DMS153 (cell line): ENCODE results near the gene CAMSAP1.

ENCODE experiments used
- DNase-seq: peaks from one replicate; lab custom pipeline; 2025; lab: John Stamatoyannopoulos, UW

Gene CAMSAP1

GRCh38 chr9:135941288-135941995 is 34.1 kb upstream of the CAMSAP1 start:
- no peak for DNase-seq

DNA sequence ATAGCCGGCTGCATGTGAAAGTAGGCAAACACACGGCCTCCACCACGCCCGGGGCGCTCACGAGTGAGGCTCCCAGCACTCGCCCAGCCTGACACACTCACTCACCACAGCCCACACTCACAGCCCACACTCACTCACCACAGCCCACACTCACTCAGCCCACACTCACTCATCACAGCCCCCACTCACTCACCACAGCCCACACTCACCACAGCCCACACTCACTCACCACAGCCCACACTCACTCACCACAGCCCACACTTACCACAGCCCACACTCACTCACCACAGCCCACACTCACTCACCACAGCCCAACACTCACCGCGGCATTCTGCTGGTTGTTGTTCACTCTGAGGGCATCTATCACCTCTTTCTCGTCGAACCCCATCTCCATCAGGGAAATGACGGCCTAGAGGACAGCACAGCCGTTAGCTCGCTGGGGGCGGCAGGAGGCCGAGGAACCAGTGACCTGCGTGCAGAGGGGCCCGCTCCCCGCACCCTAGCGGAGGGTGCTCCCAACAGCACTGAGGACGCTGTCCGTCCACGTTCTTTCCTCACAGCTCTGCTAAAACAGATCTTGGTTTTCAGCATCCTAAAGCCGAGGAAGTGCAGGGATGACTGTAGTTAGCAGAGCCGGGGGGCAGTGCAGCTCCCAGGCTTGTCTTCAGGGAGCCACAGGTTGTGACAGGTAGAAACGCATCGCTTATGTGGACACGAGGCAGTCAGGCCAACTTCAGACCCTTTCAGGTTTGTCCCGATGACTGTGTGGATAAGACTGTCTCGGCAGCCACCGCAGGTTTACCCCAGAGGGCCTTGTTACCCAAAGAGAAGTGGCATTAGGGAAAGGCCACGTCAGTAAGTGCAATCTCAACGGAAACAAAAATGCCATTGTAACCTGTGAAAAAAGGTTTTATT is 32.3 kb upstream of the CAMSAP1 start:
- DNase-seq = no peak

- no peak for DNase-seq
Measured at GRCh38 chr9:135937521-135938489, 30.5 kb upstream of the CAMSAP1 start.

DNA sequence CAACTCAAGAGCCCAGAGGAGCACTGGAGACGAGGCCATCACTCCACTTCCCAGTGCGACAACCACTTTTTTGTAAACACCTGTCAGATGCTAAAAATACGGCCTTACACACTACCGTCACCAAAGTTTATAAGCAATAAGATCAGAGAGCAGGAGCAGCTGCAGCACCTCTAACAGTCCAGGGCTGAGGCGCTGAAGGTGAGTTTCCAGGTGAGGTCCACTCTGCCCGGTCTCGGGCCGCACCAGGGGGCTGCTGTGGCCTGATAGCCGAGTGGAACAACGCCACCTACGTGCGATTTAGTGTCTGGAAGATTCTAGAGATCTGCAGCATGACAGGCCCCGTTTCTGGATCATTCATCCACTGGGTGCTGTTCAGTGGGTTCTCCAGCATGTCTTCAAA is 25.8 kb upstream of the CAMSAP1 start:
- no peak for DNase-seq

DNA sequence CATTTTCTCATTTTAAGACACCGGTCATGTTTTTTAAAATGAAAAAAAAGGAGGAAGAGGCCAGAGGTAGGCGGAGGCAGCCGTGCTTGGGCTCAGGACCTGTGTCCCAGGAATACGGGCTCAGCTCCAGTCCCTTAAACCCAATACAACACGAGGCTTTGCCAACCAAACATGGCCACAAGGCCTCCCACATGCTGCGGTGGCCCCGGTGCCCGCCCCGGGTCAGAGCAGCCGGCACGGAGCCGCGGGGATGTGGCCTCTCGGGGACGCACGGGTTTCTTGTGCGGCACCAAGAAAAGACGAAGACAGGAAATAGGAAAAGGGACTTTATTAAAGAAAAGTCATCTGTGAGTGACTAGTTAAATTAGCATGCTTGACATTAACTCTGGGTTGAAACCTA is 25.3 kb upstream of the CAMSAP1 start:
- DNase-seq = no peak

DNA sequence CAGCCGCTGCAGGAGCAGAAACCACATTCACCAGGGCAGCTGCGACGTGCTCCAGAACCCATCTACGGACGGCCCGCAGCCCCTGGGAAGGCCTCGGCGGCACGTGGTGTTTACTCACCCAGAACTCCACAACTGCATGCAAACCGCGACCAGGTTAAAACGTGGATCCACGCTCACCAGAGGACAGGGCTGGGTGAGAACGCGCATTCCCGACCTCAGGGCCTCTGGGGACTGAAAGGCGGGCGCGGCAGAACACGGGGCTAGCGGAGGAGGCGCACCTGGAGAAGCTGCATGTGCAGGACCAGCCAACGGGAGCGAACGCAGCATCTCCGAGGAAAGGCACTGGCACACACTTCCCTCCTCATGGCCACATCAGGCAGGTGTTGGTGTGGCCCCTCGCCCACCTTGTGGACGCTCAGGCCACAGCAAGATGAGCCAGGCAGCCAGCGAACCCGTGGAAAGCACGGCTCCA is 24.0 kb upstream of the CAMSAP1 start:
- no peak for DNase-seq

- no peak for DNase-seq
Measured at GRCh38 chr9:135930446-135931345, 23.4 kb upstream of the CAMSAP1 start.

- no peak for DNase-seq
Measured at GRCh38 chr9:135929656-135930445, 22.5 kb upstream of the CAMSAP1 start.

DNA sequence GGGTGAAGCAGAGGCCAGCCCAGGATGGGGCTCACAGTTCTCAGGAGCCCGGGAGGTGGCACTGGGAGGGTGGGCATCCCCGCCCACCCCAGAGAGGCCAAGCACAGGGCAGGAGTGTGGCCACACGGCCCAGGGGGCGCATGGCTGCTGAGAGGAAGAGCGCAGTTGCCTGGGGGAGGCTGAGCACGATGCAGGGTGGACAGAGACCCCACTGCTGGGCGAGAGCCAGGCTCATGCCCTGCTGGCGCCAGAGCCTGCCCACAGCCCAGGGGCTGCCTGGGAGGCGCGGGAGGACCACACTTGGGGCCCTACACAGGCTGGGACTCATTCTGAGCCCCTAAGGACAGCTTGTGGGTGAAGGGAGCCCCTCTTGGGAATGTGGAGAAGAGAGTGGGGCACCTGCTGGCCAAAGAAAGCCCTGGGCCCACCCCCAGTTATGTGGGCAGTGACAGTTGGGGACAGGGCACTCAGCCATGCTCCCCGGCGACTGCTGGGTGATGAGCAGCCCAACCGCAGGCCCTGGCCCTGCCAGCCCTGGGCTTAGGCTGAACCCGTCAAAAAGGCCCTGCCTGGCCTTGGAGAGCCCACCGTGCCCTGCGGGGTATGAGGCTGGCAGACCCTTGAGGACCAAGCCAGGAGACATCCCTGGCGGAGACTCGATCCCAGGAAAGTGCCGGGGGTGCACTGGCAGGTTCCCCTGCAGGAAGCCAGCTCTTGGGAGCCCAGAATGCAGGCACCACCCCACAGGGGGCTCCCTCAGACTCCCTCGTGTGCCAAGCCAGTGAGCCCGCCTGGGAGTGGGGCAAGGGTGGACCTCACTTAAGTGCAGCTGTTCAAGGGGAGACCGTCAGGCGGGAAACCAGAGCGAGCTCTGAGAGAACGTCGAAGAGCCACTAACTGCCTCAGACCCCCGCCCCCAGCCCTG is 21.6 kb upstream of the CAMSAP1 start:
- DNase-seq = no peak

GRCh38 chr9:135928074-135928730 is 20.9 kb upstream of the CAMSAP1 start:
- DNase-seq = no peak

- no peak for DNase-seq
Measured at GRCh38 chr9:135927195-135928013, 20.1 kb upstream of the CAMSAP1 start.

GRCh38 chr9:135926402-135927194 is 19.3 kb upstream of the CAMSAP1 start:
- DNase-seq = no peak

GRCh38 chr9:135925496-135926133 is 18.3 kb upstream of the CAMSAP1 start:
- DNase-seq = no peak

- no peak for DNase-seq
Measured at GRCh38 chr9:135924628-135925338, 17.4 kb upstream of the CAMSAP1 start.

DNA sequence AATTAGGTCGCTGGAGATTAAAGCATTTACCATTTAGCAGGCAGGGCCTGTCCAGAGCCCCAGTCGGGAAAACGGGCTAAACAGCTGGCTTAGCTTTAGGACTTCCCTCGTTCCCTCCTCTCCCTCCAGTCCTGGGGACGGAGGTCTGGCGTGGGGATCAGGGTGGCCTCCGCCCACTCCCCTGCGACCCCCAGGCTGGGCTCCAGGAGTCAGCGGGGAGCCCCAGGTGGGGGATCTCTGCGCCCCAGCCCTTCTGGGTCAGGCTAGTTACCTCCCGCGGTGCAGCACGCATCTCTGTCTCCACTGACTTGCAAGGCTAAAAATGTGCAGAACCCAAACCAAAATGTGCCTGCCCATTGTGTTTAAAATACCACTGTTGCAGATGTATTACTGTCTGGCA is 16.2 kb upstream of the CAMSAP1 start:
- DNase-seq = no peak
